NB4 (cell line): ENCODE measurements around the gene TGM6.

Experiments used
- CTCF ChIP-seq: IDR thresholded peaks from one replicate; pipeline ENCODE4 v1.5.1; 2012; ENCODE audit warnings: low read depth, low read length
- MYC ChIP-seq: IDR thresholded peaks from 2 replicates; pipeline ENCODE4 v1.6.1; 2011; ENCODE audit warnings: low read depth, low read length

GRCh38 chr20:2379511-2380229 lies 1.0 kb upstream of the TGM6 start:
- no peak for TF ChIP-seq MYC
- no peak for TF ChIP-seq CTCF
